Liver (tissue), 9 donors: ENCODE data around the gene TSTD2. TPM values are rescaled to one million over a fixed set of nuclear protein-coding genes. Genes with fewer than 3 reads are reported as not detected.

ENCODE experiments used
- DNase-seq: peaks from one replicate; pipeline ENCODE4 v3.0.0-alpha.2; 2017; ENCODE audit warnings: low spot score
- H3K27ac ChIP-seq, 2 donors: one replicate each; pipeline ENCODE4 v1.7.0; 2013; ENCODE audit warnings: inconsistent platforms in 2 of 2, low read length in 2 of 2, control low read depth in 1 of 2, low read depth in 1 of 2, mild to moderate bottlenecking in 1 of 2
- H3K27me3 ChIP-seq, 4 donors: one replicate each; pipeline versions ENCODE4 v1.6.1 to v1.7.0; 2013; ENCODE audit warnings: low read length in 3 of 4, inconsistent platforms in 1 of 4, mild to moderate bottlenecking in 1 of 4, moderate library complexity in 1 of 4; ENCODE audit not compliant: control insufficient read depth in 4 of 4, insufficient read depth in 4 of 4
- H3K36me3 ChIP-seq, 4 donors: one replicate each; pipeline versions ENCODE4 v1.6.1 to v1.7.0; 2013; ENCODE audit warnings: low read length in 3 of 4, mild to moderate bottlenecking in 3 of 4, low read depth in 1 of 4, moderate library complexity in 1 of 4; ENCODE audit not compliant: control insufficient read depth in 4 of 4, insufficient read depth in 3 of 4
- H3K4me1 ChIP-seq, 4 donors: one replicate each; pipeline versions ENCODE4 v1.6.1 to v1.7.0; 2013; ENCODE audit warnings: low read length in 3 of 4, mild to moderate bottlenecking in 3 of 4, moderate library complexity in 1 of 4; ENCODE audit not compliant: control insufficient read depth in 4 of 4, insufficient read depth in 4 of 4
- H3K4me3 ChIP-seq, 3 donors: one replicate each; pipeline versions ENCODE4 v1.6.1 to v1.7.0; 2013; ENCODE audit warnings: low read length in 3 of 3, control low read depth in 1 of 3, low read depth in 1 of 3, mild to moderate bottlenecking in 1 of 3
- H3K9ac ChIP-seq, 2 donors: one replicate each; pipeline ENCODE4 v1.7.0; 2013; ENCODE audit warnings: low read length in 2 of 2, mild to moderate bottlenecking in 2 of 2, moderate library complexity in 2 of 2, control low read depth in 1 of 2, low read depth in 1 of 2
- H3K9me3 ChIP-seq, 4 donors: one replicate each; pipeline versions ENCODE4 v1.6.1 to v1.7.0; 2013; ENCODE audit warnings: low read length in 3 of 4; ENCODE audit not compliant: control insufficient read depth in 4 of 4
- CTCF ChIP-seq: fragments of 150-350 bp; IDR thresholded peaks from 2 replicates; pipeline ENCODE4 v1.5.1; 2017; ENCODE audit warnings: improper control_type of control experiment, low read depth, low read length; ENCODE audit not compliant: missing input control
- EGR1 ChIP-seq, 2 donors: IDR thresholded peaks; 2 replicates each; pipeline ENCODE4 v1.6.1; 2016 to 2018; ENCODE audit warnings: antibody characterized with exemption in 2 of 2, low read depth in 2 of 2
- FOXA1 ChIP-seq: IDR thresholded peaks from 2 replicates; pipeline ENCODE4 v1.6.1; 2016; ENCODE audit warnings: antibody characterized with exemption
- FOXA2 ChIP-seq: IDR thresholded peaks from 2 replicates; pipeline ENCODE4 v1.6.1; 2016; ENCODE audit warnings: antibody characterized with exemption
- GABPA ChIP-seq, 2 donors: IDR thresholded peaks in 1 of 2; conservative IDR thresholded peaks in 1 of 2; 2 replicates each; pipeline ENCODE4 v1.6.1; 2016; ENCODE audit warnings: antibody characterized with exemption in 2 of 2, mild to moderate bottlenecking in 1 of 2, moderate library complexity in 1 of 2
- HNF4A ChIP-seq, 2 donors: conservative IDR thresholded peaks; 2 replicates each; pipeline ENCODE4 v1.6.1; 2016; ENCODE audit warnings: antibody characterized with exemption in 2 of 2, mild to moderate bottlenecking in 2 of 2
- HNF4G ChIP-seq: IDR thresholded peaks from 2 replicates; pipeline ENCODE4 v1.6.1; 2016; ENCODE audit warnings: antibody characterized with exemption
- JUND ChIP-seq, 2 donors: IDR thresholded peaks; 2 replicates each; pipeline ENCODE4 v1.6.1; 2016; ENCODE audit warnings: antibody characterized with exemption in 2 of 2
- NR2F2 ChIP-seq: IDR thresholded peaks from 2 replicates; pipeline ENCODE4 v1.6.1; 2016; ENCODE audit warnings: antibody characterized with exemption
- RAD21 ChIP-seq, 2 donors: IDR thresholded peaks; 2 replicates each; pipeline ENCODE4 v1.6.1; 2016; ENCODE audit warnings: antibody characterized with exemption in 2 of 2, mild to moderate bottlenecking in 2 of 2
- REST ChIP-seq: IDR thresholded peaks from 2 replicates; pipeline ENCODE4 v1.6.1; 2016; ENCODE audit warnings: antibody characterized with exemption, mild to moderate bottlenecking
- RXRA ChIP-seq, 2 donors: IDR thresholded peaks; 2 replicates each; pipeline ENCODE4 v1.6.1; 2017 to 2018; ENCODE audit warnings: antibody characterized with exemption in 2 of 2, mild to moderate bottlenecking in 1 of 2
- SP1 ChIP-seq: IDR thresholded peaks from 2 replicates; pipeline ENCODE4 v1.6.1; 2018; ENCODE audit warnings: antibody characterized with exemption, mild to moderate bottlenecking
- TAF1 ChIP-seq: conservative IDR thresholded peaks from 2 replicates; pipeline ENCODE4 v1.6.1; 2016; ENCODE audit warnings: antibody characterized with exemption, mild to moderate bottlenecking
- YY1 ChIP-seq: IDR thresholded peaks from 2 replicates; pipeline ENCODE4 v1.6.1; 2016; ENCODE audit warnings: antibody characterized with exemption, mild to moderate bottlenecking
- WGBS: extraction: QIAGEN DNeasy Blood & Tissue Kit; methylation state at CpG from one replicate; pipeline ENCODE4 v1.1.7; 2013; 5-methylcytosine and 5-hydroxymethylcytosine counted together
- polyA plus RNA-seq, 2 donors: library from polyadenylated mRNA; stranded (reverse) in 1 of 2; unstranded in 1 of 2; fragments of 200-250 nt in 1 of 2; fragments of >200 nt in 1 of 2; fragmentation: Nextera tagmentation in 1 of 2; extraction: Ambion mirVana in 1 of 2; gene quantifications; one replicate each; pipeline versions ENCODE4 v1.2.1 to v1.2.3, GENCODE V29; 2013 to 2015
- total RNA-seq, 2 donors: library from RNA; depleted of rRNA; stranded (reverse); fragments of >200 nt; gene quantifications; one replicate each; pipeline ENCODE4 v1.2.3, GENCODE V29; 2014
- TF ChIP-seq, protein P1 (sequence below): IDR thresholded peaks from 2 replicates; pipeline ENCODE4 v1.6.1; 2016; ENCODE audit warnings: antibody characterized with exemption
- TF ChIP-seq, protein P2 (sequence below): IDR thresholded peaks from 2 replicates; pipeline ENCODE4 v1.6.1; 2016; ENCODE audit warnings: antibody characterized with exemption
- donor health status: healthy.
- donor health status: healthy.
- donor health status: healthy.
- donor health status: healthy.
- donor health status: healthy.

TSTD2 gene
- total RNA-seq (10 to 100 TPM in 1 of 2 donors, 1 to 10 TPM in 1; 8.8 to 13.8 TPM), polyA plus RNA-seq (1 to 10 TPM; 4.6 to 5.4 TPM)

DNA sequence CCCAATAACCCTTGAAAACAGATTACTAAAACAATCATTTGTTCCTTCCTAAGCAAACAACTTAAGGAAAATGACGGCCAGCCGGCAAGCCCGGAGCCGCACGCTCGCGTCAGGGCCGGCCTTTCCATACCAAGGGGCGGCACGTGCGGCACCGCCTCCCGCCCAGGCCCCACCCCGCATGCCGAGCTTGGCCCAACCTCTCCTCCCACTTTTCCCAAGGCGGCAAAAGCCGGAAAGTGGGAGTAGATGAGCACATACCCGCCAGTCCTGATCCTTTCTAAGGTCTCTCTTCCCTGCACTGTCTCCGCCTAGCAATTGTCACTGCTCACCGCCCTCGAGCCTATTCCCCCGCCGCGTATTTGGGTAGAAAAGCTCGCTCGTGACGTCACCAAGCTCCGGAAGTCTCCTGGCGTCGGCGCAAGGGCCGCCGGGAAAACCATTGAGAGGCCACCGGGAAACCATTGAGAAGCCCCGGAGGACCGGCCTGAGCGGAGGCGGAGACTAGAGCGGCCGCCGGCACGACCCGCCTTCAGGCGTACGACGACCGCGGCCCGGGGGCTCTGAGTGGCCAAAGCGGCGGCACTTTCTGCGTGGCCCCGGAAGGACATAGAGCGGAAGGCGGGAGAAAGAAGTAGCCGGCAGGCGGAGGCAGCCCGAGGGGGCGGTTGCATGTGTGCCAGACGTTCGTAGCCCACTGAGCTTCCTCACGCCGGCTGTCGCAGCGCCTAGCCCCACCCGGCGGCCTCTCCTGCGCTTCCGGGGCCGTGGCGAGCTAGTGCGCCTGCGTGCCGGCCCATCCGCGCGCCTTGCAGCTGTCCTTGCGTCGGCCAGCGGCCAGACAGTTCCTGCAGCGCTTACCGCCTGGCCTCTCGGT, at the start of gene TSTD2, which contains the start of gene NCBP1:
Gene TSTD2, minus strand, starts transcription at position 384 of the 874 bp plus-strand sequence. CDS start 5,806 bp downstream, outside the sequence.
Gene NCBP1, plus strand, starts transcription at position 837 of the 874 bp plus-strand sequence. CDS start 61 bp downstream, outside the sequence.
- Histone ChIP-seq H3K9me3 (no peaks in the 10 kb centered on the region), H3K9ac (peak within 1 kb of the TSS; percentile 96 to 98), H3K27ac (peak within 1 kb of the TSS; percentile 94 to 98), H3K36me3 (peaks cover 0 to 5% (median under 1%) of the 10 kb centered on the region in 4 donors), H3K4me1 (peaks cover 4 to 42% (median 26%) of the 10 kb centered on the region in 4 donors), H3K4me3 (peak within 1 kb of the TSS; percentile 70 to 96 (median 94)), H3K27me3 (no peaks in the 10 kb centered on the region)
- TF ChIP-seq FOXA1 (peak; percentile 23), JUND (IDR thresholded peaks at IDR 0.05) (peak in 1 of 2 donors; percentile 9), CTCF (no peak), TAF1 (peak; percentile 31), RXRA (IDR thresholded peaks at IDR 0.05) (peak; percentile 60 to 78), EGR1 (IDR thresholded peaks at IDR 0.05; ENCODE audit: low read depth in 2 of 2) (peak; percentile 73 to 76), REST (peak; percentile 84), HNF4G (no peak), YY1 (peak; percentile 92), FOXA2 (no peak), RAD21 (IDR thresholded peaks at IDR 0.05) (no peak), GABPA (IDR thresholded peaks at IDR 0.05 in 1 of 2, conservative IDR thresholded peaks at IDR 0.05 in 1 of 2) (peak; percentile 70 to 94), NR2F2 (no peak), HNF4A (conservative IDR thresholded peaks at IDR 0.05) (peak; percentile 33 to 38), SP1 (peak; percentile 90)
- TF ChIP-seq, protein P1, sequence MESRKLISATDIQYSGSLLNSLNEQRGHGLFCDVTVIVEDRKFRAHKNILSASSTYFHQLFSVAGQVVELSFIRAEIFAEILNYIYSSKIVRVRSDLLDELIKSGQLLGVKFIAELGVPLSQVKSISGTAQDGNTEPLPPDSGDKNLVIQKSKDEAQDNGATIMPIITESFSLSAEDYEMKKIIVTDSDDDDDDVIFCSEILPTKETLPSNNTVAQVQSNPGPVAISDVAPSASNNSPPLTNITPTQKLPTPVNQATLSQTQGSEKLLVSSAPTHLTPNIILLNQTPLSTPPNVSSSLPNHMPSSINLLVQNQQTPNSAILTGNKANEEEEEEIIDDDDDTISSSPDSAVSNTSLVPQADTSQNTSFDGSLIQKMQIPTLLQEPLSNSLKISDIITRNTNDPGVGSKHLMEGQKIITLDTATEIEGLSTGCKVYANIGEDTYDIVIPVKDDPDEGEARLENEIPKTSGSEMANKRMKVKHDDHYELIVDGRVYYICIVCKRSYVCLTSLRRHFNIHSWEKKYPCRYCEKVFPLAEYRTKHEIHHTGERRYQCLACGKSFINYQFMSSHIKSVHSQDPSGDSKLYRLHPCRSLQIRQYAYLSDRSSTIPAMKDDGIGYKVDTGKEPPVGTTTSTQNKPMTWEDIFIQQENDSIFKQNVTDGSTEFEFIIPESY: peak; percentile 52
- TF ChIP-seq, protein P2, sequence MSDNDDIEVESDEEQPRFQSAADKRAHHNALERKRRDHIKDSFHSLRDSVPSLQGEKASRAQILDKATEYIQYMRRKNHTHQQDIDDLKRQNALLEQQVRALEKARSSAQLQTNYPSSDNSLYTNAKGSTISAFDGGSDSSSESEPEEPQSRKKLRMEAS: no peak
- under 1% methylated on average over 83 of the region's 83 CpGs for WGBS
- DNase-seq: peak; percentile 93
